NCI-H128 (cell line): ENCODE data around the gene SH2D7.
A peak's percentile ranks its signal among the peaks of the same experiment; 100 is the strongest.
"Not testable (repeated sequence)": the region's sequence is repeated elsewhere in the genome, so short reads cannot be mapped to it uniquely, and the experiment has no call there.

Experiments
- DNase-seq: peaks from one replicate; lab custom pipeline; 2025; ENCODE audit not compliant: unreplicated experiment; lab: John Stamatoyannopoulos, UW

The SH2D7 gene

DNA sequence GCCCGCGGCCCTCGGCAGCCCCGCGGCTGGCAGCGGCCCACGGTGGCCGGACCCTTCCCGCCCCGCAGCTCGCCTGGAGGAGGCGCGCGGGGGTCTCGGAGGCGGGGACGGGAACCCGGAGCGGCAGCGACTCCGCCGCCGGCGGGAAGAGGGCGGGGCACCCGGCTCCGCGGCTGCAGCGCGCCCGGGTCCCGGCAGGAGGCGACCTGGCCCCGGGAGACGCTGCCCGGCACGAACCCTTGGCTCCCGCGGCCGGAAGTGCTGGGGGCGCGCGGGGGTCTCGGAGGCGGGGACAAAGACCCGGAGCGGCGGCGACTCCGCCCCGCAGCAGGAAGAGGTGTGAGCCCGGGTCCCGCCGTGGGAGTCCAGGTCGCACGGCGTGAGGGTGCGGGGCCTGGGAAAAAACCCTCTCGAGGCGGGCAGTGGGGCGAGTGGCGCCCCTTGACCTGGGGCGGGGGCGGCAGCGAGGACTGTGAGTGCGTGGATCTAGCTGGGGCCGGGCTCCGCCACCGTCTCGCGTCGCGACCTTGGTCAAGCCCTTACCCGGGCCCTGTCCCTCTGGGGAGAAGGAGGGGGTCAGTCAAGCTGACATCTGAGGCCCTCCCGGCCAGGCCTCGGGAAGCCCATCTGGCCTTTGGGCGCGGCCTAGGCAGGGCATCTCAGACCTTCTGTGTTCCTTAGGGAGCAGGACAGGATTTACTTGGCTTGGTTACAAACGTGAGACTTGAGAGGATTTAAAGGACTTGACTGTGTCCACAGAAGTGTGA, 39.1 kb downstream of the SH2D7 start, which contains the start of gene CIB2:
TSS of gene CIB2 (minus strand) at position 151 of the 767 bp plus-strand sequence. CDS start 230 bp downstream, outside the sequence.
- no peak for DNase-seq

DNA sequence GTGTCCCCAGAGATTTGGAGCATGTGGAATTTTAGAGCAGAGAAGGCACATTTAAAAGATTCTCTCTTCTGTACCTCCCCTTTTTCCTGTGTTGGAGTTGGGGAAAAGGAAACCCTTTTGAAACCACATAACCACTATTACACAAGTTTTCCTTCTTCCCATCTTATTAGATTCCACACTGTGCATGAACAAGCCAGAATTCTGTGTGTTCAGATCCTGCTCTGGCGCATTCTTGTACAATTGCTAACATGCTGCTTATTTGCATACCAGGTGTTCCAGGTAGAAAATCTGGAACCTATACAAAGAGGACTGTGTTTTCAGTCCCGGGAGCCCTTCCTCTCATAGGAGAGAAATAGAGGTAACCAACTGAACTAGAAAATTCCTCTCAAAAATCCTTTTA, 41.4 kb downstream of the SH2D7 start:
- DNase-seq, result no peak

DNA sequence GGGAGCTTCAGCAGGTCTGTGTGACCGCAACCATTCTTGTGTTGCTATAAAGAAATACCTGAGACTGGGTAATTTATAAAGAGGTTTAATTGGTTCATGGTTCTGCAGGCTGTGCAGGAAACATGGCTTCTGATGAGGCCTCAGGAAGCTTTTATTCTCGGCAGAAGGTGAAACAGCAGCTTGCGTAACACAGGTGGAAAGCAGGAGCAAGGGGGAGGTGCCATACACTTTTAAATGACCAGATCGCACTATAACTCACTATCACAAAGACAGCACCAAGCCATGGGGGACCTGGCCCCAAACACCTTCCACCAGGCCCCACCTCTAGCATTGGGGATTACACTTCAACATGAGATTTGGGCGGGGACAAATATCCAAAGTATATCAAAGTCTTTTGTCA, 47.2 kb downstream of the SH2D7 start:
- no peak for DNase-seq

DNA sequence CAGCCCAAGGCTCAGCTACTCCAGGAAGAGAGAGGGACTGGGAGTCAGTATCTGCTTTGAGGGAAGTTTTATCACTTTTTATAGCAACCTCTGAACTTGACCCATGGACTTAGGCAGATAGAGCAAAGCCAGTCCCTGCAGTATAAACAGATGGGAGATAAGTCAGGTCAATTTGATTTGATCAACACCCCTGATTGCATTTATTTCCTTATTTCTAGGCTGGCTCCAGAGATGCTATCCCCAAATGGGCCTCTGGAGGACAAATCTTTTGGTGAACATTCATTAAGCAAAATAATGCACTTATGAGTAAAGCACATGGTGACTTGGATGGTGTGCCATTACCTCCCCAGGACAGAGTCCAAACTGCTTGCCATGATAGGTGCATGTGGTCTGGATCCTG, 47.9 kb downstream of the SH2D7 start:
- no peak for DNase-seq

DNA sequence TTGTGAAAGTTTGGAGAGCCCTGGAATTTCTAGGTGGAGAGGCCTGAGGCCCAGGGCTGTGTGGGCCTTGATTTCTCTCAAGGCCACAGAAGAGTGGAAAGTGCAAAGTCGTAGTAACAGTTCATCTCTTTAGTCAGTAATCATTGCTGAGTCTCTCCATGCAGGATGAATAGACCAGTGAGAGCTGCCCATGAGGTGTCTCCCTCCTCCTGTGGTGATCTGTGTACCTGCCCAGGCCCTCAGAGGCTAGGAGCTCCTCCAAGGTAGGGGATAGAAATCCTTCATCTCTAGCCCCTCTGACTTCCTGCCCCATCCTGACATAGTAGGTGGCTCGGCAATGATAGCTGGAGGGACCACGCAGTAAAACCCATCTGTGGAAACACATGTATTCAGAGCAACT, 50.0 kb downstream of the SH2D7 start:
- no peak for DNase-seq

DNA sequence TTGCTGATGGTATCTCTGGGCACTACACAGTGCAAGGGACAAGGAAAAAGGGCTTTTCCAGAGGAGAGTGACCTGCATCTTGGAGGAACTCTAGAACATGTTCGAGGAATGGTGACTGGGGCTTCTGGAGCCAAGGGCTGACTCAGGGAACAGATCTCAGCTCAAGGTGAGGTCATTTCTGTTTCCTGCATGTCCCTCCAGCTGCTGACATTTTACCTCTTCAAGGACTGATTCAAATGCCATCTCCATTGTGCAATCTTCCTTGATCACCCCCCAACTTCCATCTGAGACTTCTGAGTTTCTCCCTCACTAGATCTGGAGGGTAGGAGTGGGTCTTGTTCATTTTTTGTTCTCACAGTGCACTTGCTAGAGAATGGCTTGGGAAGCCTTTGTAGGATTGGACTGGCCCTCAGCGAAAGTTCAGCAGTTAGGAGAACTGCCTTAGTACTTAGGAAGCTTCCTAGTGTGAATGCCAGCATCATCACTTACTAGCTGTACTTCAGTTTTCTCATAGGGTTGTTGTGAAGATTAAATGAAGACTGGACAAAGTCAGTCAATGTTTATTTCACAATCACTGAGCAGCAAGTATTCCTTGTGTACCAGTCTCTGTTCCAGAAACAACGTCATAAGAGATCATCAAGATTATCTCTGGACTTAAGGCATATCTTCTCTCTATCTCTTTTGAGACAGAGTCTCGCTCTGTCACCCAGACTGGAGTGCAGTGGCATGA, 54.2 kb downstream of the SH2D7 start:
- DNase-seq, result no peak

DNA sequence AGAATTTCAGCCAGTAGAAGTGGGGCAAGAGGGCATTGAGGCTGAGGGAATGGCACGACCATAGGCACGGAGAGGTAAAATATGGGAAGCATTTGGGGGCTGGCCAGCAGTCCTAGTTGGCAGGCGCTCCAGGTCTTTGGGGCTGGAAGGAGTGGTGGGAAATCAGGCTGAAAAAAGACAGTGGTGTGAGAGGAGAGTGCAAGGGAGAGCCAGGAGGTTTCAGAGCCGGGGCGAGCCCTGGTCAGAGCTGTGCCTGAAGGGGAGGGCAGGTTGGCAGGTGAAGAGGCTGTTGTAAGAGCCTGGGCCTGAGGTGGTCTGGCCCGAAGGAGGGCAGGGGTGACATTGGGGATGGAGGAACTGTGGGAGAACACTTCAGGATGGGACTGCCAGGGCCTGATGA, 55.2 kb downstream of the SH2D7 start:
- no peak for DNase-seq

DNA sequence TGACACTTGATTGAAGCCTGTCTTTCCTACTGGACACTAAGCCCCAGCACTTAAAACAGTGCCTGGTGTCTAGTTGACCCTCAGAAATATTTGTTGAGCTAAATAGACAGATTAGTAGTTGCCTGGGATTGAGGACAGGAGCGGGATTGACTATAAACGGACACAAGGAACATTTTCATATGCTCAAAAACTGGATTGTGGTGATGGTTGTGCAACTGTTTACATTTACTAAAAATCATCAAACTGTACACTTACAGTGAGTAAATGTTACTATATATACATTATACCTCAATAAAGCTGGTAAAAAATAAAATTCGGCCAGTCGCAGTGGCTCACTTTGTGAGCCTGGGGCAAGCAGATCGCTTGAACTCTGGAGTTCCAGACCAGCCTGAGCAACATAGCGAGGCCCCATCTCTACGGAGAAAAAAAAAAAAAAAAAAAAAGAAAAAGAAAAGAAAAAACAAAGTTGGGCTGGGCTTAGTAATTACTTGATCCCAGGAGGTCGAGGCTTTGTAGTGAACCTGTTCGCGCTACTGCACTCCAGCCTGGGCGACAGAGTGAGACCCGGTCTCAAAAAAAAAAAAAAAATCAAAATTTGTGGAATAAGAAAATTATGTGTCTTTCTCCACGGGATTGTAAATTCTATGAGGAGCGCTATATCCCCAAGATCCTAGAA, 56.2 kb downstream of the SH2D7 start:
- DNase-seq, result no peak

DNA sequence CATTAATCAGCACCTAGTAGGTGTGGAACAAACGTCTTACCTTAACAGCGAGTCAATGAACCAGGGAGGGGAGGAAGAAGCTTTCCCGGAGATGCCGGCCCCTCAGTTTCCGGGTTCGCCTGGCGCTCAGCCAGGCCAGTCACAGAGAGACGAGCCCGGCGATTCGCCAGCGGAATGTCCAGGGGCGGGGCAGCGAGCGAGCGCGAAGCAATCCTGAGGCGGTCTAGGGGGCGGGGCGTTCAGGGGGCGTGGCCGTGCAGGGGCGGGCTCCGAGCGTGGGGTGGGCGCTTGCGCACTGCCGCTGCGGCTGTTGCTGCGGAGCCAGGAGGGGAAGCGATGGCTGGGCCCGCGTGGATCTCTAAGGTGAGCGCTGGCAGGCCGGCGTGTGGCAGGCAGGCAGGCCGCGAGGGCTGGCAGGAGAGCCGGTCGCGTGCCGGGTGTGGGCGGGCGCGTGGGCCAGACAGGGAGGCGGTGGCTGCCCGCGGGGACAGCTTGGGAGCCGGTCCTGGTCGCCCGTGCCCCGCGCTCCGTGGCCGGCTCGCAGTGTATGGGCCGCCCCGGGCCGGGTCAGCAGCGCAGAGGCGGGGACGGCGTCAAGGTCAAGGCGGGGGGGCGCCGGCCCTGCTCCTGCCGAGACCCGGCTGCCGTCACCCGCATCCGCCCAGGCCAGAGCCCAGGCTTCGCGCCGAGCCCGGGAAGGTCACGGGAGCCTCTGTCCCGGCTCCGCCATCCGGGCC, 56.9 kb downstream of the SH2D7 start, which contains the start of gene IDH3A:
TSS of gene IDH3A (plus strand) at position 295 of the 737 bp plus-strand sequence. CDS start at position 337, 42 bp downstream.
- peak; percentile 89 for DNase-seq

DNA sequence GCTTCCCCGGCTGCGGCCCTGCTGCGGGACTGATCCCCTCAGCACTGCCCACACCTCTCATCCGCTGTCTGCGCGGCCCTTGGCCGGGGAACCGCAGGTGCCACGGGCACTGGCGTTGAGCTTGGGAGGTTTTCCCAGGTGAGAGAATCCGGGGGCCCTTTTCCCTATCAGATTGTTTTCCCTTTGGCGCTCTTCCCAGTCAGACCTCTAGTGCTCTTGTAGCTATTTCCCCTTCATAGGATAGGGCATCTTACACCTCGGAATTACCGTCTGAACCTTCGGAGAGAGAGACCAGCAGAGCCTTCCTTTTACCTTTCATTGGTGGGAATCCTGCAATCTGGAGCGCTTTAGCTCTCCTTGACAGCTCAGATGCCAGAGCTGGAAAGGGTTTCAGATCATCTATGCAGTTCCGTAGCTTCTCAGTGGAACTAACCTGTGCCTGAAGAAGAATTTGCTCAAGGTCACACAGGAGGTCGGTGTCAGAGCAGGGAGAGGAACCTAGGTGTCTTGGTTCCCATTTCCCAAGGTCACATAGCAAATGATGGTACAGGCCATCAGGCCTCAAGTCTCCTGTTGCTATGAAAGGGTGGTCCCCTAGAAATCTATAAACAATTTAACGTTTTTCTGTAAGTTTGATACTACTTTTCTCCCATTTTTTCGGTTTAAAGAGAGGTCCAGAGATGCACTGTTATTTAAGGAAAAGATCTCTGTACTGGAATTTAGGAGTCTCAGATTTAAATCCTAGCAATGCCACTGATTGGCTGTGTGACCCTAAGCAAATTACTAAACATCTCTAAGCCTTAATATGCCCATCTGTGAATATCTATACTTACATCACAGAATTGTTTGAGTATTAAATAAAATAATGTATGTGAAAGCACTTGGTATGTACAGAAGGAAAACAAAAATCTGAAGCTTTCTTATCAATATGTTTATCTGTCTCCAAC, 57.7 kb downstream of the SH2D7 start:
- no peak for DNase-seq

DNA sequence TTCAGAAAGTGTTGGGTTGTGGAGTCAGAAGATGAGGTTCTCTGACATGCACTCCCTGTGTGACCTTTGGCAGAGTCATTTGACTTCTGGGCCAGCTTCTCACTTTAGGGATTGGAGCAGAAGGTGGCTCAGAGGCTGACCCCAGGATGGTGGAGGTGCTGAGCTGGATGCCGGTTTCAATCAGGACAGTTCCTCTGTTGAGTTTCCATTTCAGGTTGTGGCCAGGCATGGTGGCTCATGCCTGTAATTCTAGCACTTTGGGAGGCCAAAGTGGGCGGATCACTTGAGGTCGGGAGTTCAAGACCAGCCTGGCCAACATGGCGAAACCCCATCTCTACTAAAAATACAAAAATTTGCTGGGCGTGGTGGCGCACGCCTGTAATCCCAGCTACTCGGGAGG, 58.7 kb downstream of the SH2D7 start:
- not testable (repeated sequence) for DNase-seq
